Hematopoietic multipotent progenitor cell treated with erythropoietin and hydrocortisone succinate and interleukin-3 and kit ligand, for 8 days (in vitro differentiated cells): Measurements from ENCODE around the gene ZNF664.

Experiments
- DNase-seq: peaks from one replicate; pipeline ENCODE4 v3.0.0-alpha.2; 2015

The ZNF664 gene

DNA sequence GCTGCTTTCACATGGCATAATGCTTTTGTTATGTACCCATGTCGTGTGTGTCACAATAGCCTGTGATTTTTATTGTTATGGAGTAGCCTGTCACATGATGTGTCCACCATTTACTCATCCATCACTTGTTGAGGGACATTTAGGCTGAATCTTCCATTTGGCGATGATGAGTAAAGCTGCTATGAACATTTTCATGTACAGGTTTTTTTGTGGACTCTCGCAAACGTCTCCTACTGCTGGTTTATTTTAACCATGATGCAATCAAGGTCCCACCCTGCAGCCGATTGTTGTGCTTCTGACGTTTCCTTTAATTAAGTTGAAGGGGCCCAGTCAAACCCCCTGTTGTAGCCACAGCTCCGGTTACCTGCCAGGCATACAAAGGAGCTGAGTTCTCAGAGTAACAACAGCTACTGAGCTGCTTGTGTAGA lies 63.2 kb downstream of the ZNF664 start:
- no peak for DNase-seq

DNA sequence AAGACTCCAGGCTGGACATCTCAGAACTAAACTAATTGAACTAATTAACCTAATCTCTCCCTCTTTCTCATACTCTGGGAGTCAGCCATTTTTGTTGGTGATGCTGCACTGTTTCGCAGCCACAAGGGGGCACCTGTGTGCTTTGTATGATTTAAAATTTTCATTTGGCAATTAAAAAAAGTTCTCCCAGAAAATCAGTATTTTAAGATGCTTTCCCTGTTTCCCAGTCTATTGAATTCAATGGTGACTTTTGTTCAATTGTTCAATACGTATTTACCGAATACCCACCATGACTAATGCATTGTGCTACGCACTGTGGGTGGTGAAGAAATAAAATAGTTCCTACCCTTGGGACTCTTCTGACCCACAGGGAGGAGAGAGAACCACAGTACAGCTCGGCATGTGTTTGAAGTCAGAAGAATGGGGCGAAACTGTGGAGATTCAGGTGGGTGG lies 63.7 kb downstream of the ZNF664 start:
- peak; percentile 57 for DNase-seq

DNA sequence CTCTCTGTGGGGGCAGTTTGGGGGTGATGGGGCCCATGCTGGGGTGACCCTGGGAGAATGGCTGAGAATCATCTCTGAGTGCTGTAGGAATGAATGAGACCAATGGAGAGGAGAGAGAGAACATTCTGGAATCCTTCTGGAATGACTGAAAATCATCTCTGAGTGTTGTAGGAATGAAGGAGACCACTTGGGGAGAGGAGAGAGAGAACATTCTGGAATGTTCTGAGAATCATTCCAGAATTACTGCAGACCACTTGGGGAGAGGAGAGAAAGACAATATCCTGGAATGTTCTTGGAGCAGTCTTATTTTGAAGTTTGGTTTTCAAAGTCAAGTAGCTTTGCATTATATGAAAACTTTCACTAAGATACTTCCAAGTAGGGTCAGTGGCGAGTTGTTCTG lies 64.3 kb downstream of the ZNF664 start:
- no peak for DNase-seq

DNA sequence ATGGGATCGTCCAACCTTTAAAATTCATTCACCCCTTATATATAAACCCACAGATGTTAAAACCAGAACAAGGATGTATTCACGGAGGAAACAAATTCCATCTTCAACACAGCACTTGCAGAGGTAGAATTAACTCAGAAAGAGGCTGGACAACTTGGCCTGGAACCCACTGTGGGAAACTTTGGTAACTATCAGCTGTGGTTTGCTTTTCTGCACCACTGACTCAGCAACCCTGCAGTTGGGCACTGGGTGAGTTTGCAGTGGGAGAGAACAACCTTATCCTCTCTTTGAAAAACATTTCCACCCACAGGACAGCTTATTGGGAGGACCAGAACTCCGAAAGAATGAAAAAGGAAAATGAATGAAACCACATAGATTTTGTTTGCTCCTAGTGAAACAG lies 66.3 kb downstream of the ZNF664 start:
- DNase-seq = no peak

DNA sequence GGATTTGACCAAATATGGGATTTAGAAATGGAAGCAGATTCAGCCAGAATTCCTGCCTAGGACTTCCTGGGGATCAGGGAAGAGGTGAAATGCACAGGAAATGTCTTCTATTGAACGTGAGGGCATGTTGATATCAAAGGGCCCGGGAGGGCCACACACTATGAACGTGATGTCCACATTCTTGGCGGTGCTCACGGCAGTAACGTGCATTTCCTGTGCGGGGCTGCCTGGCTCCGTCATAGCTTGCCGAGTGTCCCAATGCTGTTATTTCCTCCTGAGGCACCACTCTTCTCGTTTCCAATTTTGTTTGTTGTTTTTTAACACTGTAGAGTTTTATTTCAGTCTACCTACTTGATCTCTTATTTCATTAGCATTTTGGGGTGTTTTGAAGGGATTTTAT lies 67.3 kb downstream of the ZNF664 start:
- DNase-seq = no peak

DNA sequence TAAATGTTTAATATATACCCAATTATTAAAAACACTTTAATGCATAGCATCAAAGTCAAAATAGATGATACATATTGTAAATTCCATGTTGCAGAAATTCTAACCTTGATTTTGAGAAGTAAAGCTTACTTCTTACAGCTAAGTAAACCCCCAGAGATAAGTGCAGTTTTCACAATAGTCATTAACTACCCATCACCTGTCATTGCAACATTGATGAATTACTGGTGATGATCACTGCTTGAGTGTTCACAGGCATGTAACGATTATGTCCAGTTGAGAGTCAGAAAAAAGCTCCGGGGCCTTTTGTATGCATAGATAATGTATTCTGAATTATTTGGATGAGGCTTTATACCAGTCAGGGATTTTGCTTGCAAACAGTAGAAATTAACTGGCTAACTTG lies 67.7 kb downstream of the ZNF664 start:
- DNase-seq = no peak

DNA sequence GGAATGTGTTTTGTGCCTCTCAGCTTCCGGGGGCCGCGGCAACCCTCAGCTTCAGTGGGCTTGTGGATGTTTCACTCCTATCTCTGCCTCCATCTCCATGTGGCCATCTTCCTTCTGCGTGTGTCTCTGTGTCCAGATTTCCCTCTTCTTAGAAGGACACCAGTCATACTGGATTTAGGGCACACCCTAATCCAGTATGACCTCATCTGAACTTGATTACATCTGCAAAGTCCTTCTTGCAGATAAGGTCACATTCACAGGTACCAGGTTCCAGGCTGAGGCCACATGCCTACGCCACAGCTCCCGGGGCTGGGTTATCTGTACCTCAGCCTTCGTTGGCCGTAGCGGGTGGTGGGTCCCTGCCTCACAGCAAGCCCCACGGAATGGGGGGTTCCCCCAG lies 68.9 kb downstream of the ZNF664 start:
- DNase-seq = no peak

DNA sequence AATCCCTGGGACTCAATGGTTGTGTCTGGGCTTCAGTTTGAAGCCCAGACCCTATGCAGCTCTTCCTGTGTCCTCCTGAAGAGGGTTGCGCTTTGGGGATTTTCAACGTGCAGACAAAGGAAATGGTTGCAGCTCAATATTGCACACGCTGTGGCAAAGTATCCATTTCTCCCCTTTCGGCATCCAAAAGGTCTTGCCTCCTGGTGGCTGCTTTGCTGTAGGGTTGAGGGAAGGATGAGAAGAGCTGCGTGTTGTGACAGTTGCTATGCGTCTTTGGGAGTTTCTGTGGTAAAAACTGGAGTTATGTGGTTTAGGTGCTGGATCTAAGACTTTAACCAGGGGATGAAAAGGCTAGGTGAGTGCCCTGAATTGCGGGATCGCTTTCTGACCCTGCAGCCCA lies 71.0 kb downstream of the ZNF664 start:
- DNase-seq = no peak

DNA sequence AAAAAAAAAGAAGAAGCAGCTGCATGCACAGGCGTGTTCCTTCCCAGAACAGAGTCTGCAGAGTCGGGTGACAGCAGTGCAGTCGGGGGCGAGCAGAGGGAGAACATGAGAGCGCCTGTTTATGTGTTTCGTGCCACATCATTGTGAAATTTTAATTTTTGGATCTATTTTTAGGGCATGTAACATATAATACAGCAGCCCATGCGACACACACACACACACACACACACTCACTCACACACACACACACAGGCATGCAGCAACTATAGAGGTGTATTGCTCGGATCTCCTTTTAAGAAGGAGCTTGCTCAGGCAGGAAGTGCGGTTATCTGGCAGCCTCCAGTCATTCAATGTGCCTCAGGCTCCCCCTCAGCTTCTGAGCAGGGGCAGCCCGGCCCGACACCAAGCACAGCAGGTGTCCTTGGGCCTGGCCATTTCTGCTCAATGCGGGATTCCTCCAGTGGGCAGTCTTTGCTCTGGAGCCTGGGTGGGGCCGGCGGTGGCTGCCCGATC lies 71.8 kb downstream of the ZNF664 start:
- no peak for DNase-seq

DNA sequence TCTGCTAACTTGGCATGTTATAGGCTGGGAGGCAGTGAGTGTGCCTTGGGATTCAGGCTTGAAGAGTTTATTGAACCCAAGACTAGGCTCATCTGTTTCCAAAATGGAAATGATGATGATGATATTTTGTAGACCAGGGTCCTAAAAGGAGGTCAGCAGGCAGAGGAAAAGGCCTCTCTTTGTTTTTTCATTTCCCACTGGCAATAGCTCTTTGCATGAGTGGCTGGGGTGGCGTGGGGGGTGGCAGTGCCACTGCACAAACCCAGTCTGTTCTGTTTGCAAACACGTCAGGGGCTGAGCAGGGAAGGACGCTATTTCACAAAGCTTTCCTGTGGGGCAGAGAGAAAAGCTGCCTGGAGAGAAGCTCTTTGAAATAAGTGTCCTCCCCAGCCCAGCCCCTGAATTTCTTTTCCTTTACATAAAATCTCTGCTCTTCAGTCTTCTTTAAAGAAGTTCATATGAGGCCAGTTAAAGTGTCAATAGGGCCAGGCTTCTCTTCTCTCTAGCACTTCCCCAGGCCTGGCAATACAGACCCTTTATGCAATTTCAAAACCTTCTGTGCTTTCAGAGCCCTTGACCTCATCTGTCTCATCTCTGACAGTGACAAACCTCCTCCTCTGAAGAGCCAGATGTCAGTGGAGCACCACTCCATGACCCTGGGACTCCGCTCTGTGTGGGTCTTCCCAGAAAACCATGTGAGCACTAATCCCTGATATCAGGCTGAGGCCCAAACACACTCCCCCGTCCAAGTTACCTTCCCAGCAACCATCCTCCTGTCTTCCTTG lies 72.8 kb downstream of the ZNF664 start:
- no peak for DNase-seq

DNA sequence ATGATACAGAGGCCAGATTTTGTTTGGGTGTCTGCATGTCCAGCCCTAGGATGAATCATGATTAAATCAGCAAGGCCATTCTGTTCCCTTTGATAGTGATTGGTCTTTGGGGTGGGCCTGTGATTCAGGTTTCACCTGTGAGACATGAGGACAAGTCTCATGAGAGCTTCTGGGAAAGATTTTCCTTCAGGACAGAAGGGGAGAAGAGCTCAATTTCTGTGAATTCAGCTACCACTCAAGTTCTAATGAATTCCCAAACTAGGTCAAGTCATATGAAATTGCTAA lies 73.4 kb downstream of the ZNF664 start:
- no peak for DNase-seq

DNA sequence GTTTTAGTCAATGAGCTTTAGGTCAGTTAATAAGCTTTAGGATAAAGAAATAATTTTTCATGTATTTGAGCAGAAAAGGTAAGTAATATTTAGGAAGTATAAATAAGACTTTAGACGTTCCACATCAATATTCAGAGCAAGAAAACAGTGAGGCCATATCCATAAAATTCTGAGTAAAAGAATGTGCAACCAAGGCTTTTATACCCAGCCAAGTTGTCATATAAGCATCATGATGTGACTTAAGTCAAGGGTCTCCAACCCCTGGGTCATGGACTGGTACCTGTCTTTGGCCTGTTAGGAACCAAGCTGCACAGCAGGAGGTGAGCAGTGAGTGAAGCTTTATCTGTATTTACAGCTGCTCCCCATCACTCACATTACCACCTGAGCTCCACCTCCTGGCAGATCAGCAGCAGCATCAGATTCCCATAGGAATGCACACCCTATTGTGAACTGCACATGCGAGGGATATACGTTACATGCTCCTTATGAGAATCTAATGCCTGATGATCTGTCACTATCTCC lies 74.1 kb downstream of the ZNF664 start:
- DNase-seq = no peak

DNA sequence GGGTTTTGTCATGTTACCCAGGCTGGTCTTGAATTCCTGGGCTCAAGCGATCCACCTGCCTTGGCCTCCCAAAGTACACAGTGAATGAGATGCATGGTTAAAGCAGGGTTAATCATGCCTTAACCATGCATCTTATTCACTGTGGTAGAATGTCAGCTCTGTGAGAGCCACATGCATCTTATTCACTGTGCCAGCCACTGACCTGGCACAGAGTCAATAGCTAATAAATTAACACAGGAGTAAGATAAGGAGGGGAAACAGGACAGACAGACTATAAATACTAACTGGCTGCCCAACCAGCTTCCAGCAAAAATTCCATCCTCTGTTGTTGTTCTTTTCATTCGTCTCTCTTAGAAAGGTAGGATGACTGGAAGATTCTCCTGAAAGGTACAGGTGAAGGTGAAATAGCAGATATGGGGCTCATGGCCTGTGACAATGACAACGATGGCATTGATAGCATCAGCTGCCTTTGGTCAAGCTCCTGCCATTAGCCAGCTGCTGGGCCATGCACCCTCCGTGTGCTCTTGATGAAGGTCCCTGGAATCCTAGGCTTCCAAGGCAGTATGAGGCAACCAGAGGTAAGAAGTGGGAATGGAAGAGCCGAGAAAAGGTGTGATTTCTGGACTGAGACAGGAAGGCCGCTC lies 76.6 kb downstream of the ZNF664 start:
- DNase-seq = no peak

DNA sequence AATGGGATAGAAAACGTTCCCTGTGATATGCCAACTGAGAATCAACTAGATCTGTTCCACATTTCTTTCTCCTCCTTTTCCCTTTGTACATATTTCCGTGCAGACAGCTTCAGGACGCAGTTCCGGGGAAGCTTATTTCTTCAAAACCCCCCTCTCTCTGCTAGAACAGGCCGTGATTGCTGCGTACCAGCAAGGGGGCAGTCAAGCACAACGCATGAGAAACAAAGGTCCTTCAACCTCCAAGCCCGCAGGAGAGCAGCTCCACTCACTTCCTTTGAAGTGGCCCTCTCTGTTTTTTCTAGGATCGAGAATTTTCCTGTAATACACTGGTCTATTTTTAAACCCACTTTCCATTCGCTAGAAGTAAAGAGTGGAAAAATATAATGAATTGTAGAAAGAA lies 80.8 kb downstream of the ZNF664 start:
- DNase-seq = no peak

DNA sequence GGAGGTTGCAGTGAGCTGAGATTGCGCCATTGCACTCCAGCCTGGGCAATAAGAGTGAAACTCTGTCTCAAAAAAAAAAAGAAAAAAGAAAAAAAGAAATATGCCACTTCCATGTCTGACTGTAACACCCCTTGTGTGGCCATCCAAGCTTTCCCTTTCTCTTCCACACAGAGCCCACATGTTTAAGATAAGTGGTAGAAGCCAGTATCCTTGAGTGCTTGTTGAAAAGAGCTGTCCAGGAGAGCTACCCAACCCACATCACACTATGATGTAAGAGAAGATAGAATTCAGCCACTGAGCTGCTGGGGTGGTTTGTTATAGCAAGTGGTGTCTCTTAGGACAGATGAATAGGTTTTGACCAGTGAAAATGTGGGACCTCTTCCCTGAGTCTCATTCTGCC lies 82.1 kb downstream of the ZNF664 start:
- no peak for DNase-seq

DNA sequence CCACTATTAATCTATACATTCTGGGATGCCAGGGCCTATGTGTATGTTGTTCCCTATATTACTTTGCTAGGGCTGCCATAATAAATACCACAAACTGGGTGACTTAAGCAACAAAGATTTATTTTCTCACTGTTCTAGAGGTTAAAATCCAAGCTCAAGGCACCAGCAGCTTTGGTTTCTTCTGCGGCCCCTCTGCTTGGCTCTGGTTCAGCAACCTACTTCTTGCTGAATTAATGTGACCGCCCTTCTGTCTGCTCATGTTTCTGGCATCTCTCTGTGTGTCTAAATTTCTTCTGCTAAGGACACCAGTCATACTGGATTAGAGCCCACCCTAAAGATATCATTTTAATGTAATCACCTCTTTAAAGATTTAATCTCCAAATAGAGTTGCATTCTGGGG lies 84.7 kb downstream of the ZNF664 start:
- DNase-seq = no peak

DNA sequence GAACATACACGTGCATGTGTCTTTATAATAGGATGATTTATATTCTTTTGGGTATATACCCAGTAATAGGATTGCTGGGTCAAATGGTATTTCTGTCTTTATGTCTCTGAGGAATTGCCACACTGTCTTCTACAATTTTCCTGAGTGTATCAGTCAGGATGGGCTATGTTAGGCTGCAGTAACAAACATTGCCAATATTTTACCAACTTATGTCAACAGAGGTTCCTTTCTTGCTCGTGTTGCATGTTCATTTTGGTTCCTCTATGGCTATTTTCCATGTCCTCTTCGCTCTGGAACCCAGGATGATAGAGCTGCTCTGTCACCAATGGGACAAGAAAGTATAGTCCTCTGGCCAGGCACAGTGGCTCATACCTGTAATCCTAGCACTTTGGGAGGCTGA lies 86.7 kb downstream of the ZNF664 start:
- no peak for DNase-seq
